22Rv1 (cell line): ENCODE measurements around the gene RNF150.
A peak's percentile ranks its signal among the peaks of the same experiment; 100 is the strongest.

Experiments used
- H3K27ac ChIP-seq: fragments of 450-650 bp; 2 replicates; pipeline ENCODE4 v1.5.1; 2017
- ZFX ChIP-seq: fragments of 450-650 bp; IDR thresholded peaks from 2 replicates; pipeline ENCODE4 v1.6.1; 2017; ENCODE audit warnings: antibody characterized with exemption, borderline replicate concordance
- TF ChIP-seq, protein P1 (sequence below): fragments of 450-650 bp; IDR thresholded peaks from 2 replicates; pipeline ENCODE4 v1.5.1; 2017; ENCODE audit warnings: mild to moderate bottlenecking

Gene RNF150

DNA sequence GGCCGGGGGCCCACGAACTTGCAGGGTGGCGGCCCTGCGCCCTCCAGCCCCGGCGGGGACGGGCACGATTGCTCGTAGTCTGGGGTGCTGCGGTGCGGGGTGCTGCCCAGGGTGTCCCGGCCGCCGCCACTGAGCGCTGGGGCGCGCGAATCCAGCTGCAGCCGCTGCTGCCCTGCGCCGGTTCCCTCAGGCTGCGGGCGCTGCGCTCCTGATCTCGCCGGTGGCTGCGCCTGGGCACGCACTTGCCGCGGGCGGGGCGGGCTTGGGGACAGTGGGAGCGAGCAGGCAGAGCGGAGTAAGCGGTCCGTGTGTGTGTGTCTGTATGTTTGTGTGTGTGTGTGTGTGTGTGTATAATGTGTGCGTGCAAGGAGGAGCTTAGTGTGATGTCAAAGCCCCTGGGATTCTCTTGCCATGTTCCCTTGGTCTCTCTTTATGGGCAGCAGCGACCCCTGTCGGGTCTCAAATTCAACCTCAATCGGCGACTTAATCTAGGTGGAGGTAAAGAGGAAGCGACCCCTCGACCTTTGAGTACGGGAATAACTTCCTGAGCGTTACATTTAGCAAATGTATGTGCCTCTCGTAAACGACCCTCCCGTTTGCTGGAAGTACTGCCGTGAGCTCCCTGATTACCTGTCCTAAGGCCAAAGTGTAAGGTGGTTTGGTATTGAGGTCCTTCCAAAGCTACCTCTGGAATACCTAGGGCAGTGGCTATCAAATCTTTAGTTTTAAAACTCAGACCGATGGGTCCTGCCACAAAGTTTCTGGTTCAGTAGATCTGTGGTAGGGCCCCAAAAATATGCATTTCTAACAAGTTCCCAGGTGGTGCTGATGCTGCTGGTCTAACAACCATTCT lies at the start of gene RNF150:
TSS of gene RNF150 (minus strand) at position 324 of the 853 bp plus-strand sequence.
- H3K27ac ChIP-seq, result peak within 1 kb of the TSS; percentile 35; the same call in 1 of the 2 replicates
- TF ChIP-seq, protein P1, sequence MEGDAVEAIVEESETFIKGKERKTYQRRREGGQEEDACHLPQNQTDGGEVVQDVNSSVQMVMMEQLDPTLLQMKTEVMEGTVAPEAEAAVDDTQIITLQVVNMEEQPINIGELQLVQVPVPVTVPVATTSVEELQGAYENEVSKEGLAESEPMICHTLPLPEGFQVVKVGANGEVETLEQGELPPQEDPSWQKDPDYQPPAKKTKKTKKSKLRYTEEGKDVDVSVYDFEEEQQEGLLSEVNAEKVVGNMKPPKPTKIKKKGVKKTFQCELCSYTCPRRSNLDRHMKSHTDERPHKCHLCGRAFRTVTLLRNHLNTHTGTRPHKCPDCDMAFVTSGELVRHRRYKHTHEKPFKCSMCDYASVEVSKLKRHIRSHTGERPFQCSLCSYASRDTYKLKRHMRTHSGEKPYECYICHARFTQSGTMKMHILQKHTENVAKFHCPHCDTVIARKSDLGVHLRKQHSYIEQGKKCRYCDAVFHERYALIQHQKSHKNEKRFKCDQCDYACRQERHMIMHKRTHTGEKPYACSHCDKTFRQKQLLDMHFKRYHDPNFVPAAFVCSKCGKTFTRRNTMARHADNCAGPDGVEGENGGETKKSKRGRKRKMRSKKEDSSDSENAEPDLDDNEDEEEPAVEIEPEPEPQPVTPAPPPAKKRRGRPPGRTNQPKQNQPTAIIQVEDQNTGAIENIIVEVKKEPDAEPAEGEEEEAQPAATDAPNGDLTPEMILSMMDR, result peak; percentile 81
- TF ChIP-seq ZFX, result no peak

DNA sequence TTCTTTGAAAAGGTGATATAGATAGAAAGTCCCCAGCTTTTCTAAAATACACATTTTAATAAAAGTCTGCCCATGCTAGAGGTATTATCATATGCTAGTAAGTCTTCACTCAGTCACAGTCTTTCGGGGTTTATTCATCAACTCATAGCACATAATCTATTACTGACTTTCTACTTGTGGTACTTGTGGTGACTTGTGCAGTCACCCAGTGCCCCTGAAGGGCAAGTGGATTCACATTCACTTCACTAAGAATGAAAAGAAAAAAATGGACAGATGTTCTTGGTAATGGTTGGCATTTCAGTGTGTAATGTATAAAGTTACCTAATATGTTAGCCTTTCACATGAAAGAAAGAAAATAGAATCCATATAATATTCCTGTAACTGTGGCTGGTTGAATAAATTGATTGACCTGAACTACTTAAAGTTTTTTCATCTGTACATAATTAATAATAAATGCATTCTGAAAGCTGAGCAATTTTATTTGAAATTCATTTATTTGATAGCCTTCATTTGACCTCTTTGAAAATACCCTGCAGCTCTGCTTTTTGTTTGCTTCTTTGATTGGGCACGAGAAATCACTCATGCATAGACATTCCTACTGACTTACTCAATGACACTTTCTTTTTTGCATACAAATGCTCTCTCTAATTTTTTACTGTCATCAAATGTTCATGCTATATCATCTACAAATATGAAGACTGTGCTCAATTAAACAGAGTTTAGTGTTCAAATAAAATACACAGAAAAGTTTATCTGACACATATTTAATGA lies 47.9 kb upstream of the RNF150 start:
- no peak for TF ChIP-seq ZFX
- TF ChIP-seq, protein P1, result no peak
- H3K27ac ChIP-seq, result no peak overlapping the region

- TF ChIP-seq, protein P1, result no peak
- TF ChIP-seq ZFX, result no peak
- H3K27ac ChIP-seq, result no peak overlapping the region
Measured at GRCh38 chr4:141179474-141180373, 46.5 kb upstream of the RNF150 start.

- TF ChIP-seq, protein P1, result no peak
- no peak for TF ChIP-seq ZFX
- no peak overlapping the region for H3K27ac ChIP-seq
Measured at GRCh38 chr4:141177171-141177570, 43.9 kb upstream of the RNF150 start.

DNA sequence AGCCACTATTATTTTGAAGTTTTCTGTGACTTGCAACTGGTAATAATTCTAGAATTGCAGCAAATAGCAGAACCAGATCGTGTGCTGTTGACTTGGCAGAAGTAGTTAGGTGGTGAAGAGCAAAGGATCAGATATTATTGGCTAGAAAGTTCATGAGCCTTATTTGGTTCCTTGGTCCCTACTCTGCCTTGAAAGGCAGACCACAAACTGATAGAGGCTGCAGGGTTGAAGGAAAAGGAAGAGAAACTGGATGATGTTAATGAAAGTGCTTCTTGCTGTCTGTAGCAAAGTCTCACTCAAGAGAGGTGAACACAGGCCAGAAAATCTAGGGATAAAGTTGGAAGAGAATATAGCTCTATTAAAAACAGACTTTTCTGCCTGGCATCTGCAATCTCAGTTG lies 41.2 kb upstream of the RNF150 start:
- TF ChIP-seq, protein P1, result no peak

DNA sequence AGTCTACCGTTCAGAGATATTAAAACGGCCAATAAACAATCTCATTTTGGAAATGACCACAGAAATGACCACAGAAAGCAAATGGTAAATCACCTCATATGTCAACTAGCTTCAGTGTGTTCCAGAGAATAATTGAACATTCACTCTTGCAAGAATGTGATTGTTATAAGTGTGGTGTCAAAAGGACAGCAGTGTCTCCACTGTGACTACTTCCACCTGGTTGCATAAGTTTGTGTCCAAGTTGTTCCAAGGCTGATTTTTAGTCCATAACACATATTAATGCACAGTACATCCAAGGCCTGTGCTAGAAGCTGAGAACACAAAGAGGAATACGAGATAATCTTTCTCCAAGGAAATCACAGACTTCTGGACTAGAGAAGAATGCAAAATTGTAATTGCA lies 37.4 kb upstream of the RNF150 start:
- no peak overlapping the region for H3K27ac ChIP-seq
- TF ChIP-seq ZFX, result no peak
- TF ChIP-seq, protein P1, result no peak

More for the DNA sequence above, 41.2 kb upstream of the RNF150 start:
- H3K27ac ChIP-seq, result no peak overlapping the region
